ENCODE measurements around the gene GLB1L. TPM values are rescaled to one million over a fixed set of nuclear protein-coding genes. Genes with fewer than 3 reads are reported as not detected.

GLB1L gene
- total and polyA plus RNA-seq, 3 experiments from 2014 or later, result 0.99 to 3.5 (median 2.6) TPM

- peak; percentile 99 to 100 (median 99) for DNase-seq
- Mint-ChIP-seq H3K4me1 (peaks cover 31 to 54% (median 41%) of the 10 kb centered on the region in 3 donors), H3K27ac (peak within 1 kb of the TSS; percentile 97 to 100 (median 100)), H3K27me3 (no peaks in the 10 kb centered on the region), H3K9me3 (no peaks in the 10 kb centered on the region), H3K36me3 (peaks cover 8 to 47% (median 12%) of the 10 kb centered on the region in 3 donors), H3K4me3 (peak within 1 kb of the TSS; percentile 89 to 98 (median 93))
- CTCF ChIA-PET, result interaction anchor here (0.6 to 14.9 kb wide), 21 partner anchors 8 to 251 kb away, joined by 3 to 258 read pairs (median 4); partner anchors contain the start of genes ANKZF1, ATG9A, CNPPD1 and GLB1L
- POLR2A ChIA-PET, result interaction anchor here (0.6 to 4.4 kb wide), 21 partner anchors 9 to 755 kb away, joined by 3 to 57 read pairs (median 7); partner anchors contain the start of genes ABCB6, ANKZF1, ATG9A and CNPPD1
- H3K27ac ChIP-seq (ENCODE audit: low read depth, low read length), result peak within 1 kb of the TSS; percentile 99
- peaks cover 30% of the 10 kb centered on the region for H3K36me3 ChIP-seq (ENCODE audit: insufficient read depth, low read length)
- no peaks in the 10 kb centered on the region for H3K27me3 ChIP-seq (ENCODE audit: insufficient read depth, low read length, poor library complexity, severe bottlenecking)
- no peaks in the 10 kb centered on the region for H3K9me3 ChIP-seq (ENCODE audit: low read length)
- peaks cover 32% of the 10 kb centered on the region for H3K4me1 ChIP-seq (ENCODE audit: insufficient read depth, low read length)
- peak within 1 kb of the TSS; percentile 72 for H3K4me3 ChIP-seq (ENCODE audit: low read length)
These were observed 34.1 kb upstream of the GLB1L start, which contains the start of gene DNAJB2 for GRCh38 chr2:219279151-219279915. Gene DNAJB2 (plus strand): TSS chr2:219279366. CDS start chr2:219279834, 468 bp downstream.

- Histone ChIP-seq H3K4me3 (ENCODE audit: low read length) (peak overlapping the region; percentile 72), H3K9me3 (ENCODE audit: low read length) (no peaks in the 10 kb centered on the region), H3K27ac (ENCODE audit: low read depth, low read length) (peak overlapping the region; percentile 99), H3K4me1 (ENCODE audit: insufficient read depth, low read length) (peaks cover 32% of the 10 kb centered on the region), H3K36me3 (ENCODE audit: insufficient read depth, low read length) (peaks cover 27% of the 10 kb centered on the region), H3K27me3 (ENCODE audit: insufficient read depth, low read length, poor library complexity, severe bottlenecking) (no peaks in the 10 kb centered on the region)
- H3K36me3 Mint-ChIP-seq, result peaks cover 8 to 41% (median 9%) of the 10 kb centered on the region in 3 donors
- DNase-seq, result no peak
- POLR2A ChIA-PET, result interaction anchor here (0.6 to 4.4 kb wide), 21 partner anchors 8 to 993 kb away, joined by 3 to 57 read pairs (median 7); partner anchors contain the start of genes ABCB6, ANKZF1, ATG9A and CNPPD1
- H3K4me1 Mint-ChIP-seq, result peaks cover 31 to 52% (median 41%) of the 10 kb centered on the region in 3 donors
- H3K27ac Mint-ChIP-seq, result peak overlapping the region; percentile 97 to 100 (median 100)
- CTCF ChIA-PET, result interaction anchor here (0.6 to 14.9 kb wide), 21 partner anchors 9 to 252 kb away, joined by 3 to 258 read pairs (median 5); partner anchors contain the start of genes ABCB6, ANKZF1, ATG9A and CNPPD1
- H3K9me3 Mint-ChIP-seq, result no peaks in the 10 kb centered on the region
- no peaks in the 10 kb centered on the region for H3K27me3 Mint-ChIP-seq
- H3K4me3 Mint-ChIP-seq, result peak overlapping the region; percentile 87 to 97 (median 91)
These were observed 33.5 kb upstream of the GLB1L start for GRCh38 chr2:219278655-219279150.

GRCh38 chr2:219277703-219278654 lies 32.7 kb upstream of the GLB1L start:
- H3K27me3 ChIP-seq (ENCODE audit: insufficient read depth, low read length, poor library complexity, severe bottlenecking), result no peaks in the 10 kb centered on the region
- H3K36me3 Mint-ChIP-seq, result peaks cover 4 to 34% (median 8%) of the 10 kb centered on the region in 3 donors
- ChIA-PET POLR2A (interaction anchor here (0.6 to 4.4 kb wide), 16 partner anchors 7 to 992 kb away, joined by 3 to 57 read pairs (median 10); partner anchors contain the start of genes ABCB6, ANKZF1, ATG9A and CNPPD1), CTCF (interaction anchor here (0.9 to 14.9 kb wide), 27 partner anchors 9 to 252 kb away, joined by 3 to 258 read pairs (median 4); partner anchors contain the start of genes ABCB6, GLB1L, STK16 and TUBA4A)
- H3K27me3 Mint-ChIP-seq, result no peaks in the 10 kb centered on the region
- peak; percentile 59 to 80 (median 74) for DNase-seq
- H3K9me3 Mint-ChIP-seq, result no peaks in the 10 kb centered on the region
- peak overlapping the region; percentile 99 for H3K27ac ChIP-seq (ENCODE audit: low read depth, low read length)
- peaks cover 21% of the 10 kb centered on the region for H3K36me3 ChIP-seq (ENCODE audit: insufficient read depth, low read length)
- H3K4me3 ChIP-seq (ENCODE audit: low read length), result peak overlapping the region; percentile 72
- peak overlapping the region; percentile 43 to 97 (median 91) for H3K4me3 Mint-ChIP-seq
- peak overlapping the region; percentile 97 to 100 (median 100) for H3K27ac Mint-ChIP-seq
- peaks cover 30 to 48% (median 39%) of the 10 kb centered on the region in 3 donors for H3K4me1 Mint-ChIP-seq
- no peaks in the 10 kb centered on the region for H3K9me3 ChIP-seq (ENCODE audit: low read length)
- peaks cover 32% of the 10 kb centered on the region for H3K4me1 ChIP-seq (ENCODE audit: insufficient read depth, low read length)

GRCh38 chr2:219274361-219274921 lies 29.2 kb upstream of the GLB1L start:
- Histone ChIP-seq H3K27me3 (ENCODE audit: insufficient read depth, low read length, poor library complexity, severe bottlenecking) (no peaks in the 10 kb centered on the region), H3K36me3 (ENCODE audit: insufficient read depth, low read length) (no peaks in the 10 kb centered on the region), H3K9me3 (ENCODE audit: low read length) (no peaks in the 10 kb centered on the region), H3K4me1 (ENCODE audit: insufficient read depth, low read length) (peaks cover 17% of the 10 kb centered on the region), H3K4me3 (ENCODE audit: low read length) (no peak overlapping the region), H3K27ac (ENCODE audit: low read depth, low read length) (no peak overlapping the region)
- Mint-ChIP-seq H3K27me3 (no peaks in the 10 kb centered on the region), H3K36me3 (no peaks in the 10 kb centered on the region), H3K9me3 (no peaks in the 10 kb centered on the region), H3K27ac (no peak overlapping the region), H3K4me3 (no peak overlapping the region), H3K4me1 (peaks cover 18 to 21% (median 21%) of the 10 kb centered on the region in 3 donors)
- POLR2A ChIA-PET, result interaction anchor here (0.5 to 1.1 kb wide), 2 partner anchors 27 to 676 kb away, joined by 3 read pairs; no protein-coding TSS in a partner anchor
- DNase-seq, result no peak
- CTCF ChIA-PET, result interaction anchor here (1.0 to 14.9 kb wide), 4 partner anchors 18 to 103 kb away, joined by 3 to 258 read pairs (median 70); partner anchors contain the start of genes TUBA4A and TUBA4B

GRCh38 chr2:219273937-219274336 lies 28.7 kb upstream of the GLB1L start:
- H3K9me3 ChIP-seq (ENCODE audit: low read length), result no peaks in the 10 kb centered on the region
- H3K36me3 ChIP-seq (ENCODE audit: insufficient read depth, low read length), result no peaks in the 10 kb centered on the region
- H3K36me3 Mint-ChIP-seq, result no peaks in the 10 kb centered on the region
- no peaks in the 10 kb centered on the region for H3K27me3 ChIP-seq (ENCODE audit: insufficient read depth, low read length, poor library complexity, severe bottlenecking)
- ChIA-PET CTCF (interaction anchor here (1.0 to 14.9 kb wide), 3 partner anchors 19 to 103 kb away, joined by 3 to 258 read pairs (median 136); partner anchors contain the start of genes TUBA4A and TUBA4B), POLR2A (interaction anchor here (0.5 to 1.1 kb wide), 2 partner anchors 26 to 676 kb away, joined by 3 read pairs; no protein-coding TSS in a partner anchor)
- H3K9me3 Mint-ChIP-seq, result no peaks in the 10 kb centered on the region
- H3K27ac Mint-ChIP-seq, result peak overlapping the region in 1 of 8 donors; percentile 9
- H3K4me1 ChIP-seq (ENCODE audit: insufficient read depth, low read length), result peaks cover 17% of the 10 kb centered on the region
- H3K4me3 ChIP-seq (ENCODE audit: low read length), result no peak overlapping the region
- peaks cover 16 to 20% (median 19%) of the 10 kb centered on the region in 3 donors for H3K4me1 Mint-ChIP-seq
- H3K27me3 Mint-ChIP-seq, result no peaks in the 10 kb centered on the region
- no peak overlapping the region for H3K4me3 Mint-ChIP-seq
- DNase-seq, result no peak
- H3K27ac ChIP-seq (ENCODE audit: low read depth, low read length), result no peak overlapping the region

- Mint-ChIP-seq H3K9me3 (no peaks in the 10 kb centered on the region), H3K27me3 (no peaks in the 10 kb centered on the region), H3K27ac (no peak overlapping the region), H3K4me3 (no peak overlapping the region), H3K4me1 (peaks cover 7 to 10% (median 10%) of the 10 kb centered on the region in 3 donors), H3K36me3 (no peaks in the 10 kb centered on the region)
- H3K9me3 ChIP-seq (ENCODE audit: low read length), result no peaks in the 10 kb centered on the region
- ChIA-PET POLR2A (no interaction called here), CTCF (interaction anchor here (14.9 kb wide), 1 partner anchor 20 kb away, joined by 258 read pairs; no protein-coding TSS in a partner anchor)
- H3K4me1 ChIP-seq (ENCODE audit: insufficient read depth, low read length), result peaks cover 8% of the 10 kb centered on the region
- H3K27ac ChIP-seq (ENCODE audit: low read depth, low read length), result no peak overlapping the region
- H3K27me3 ChIP-seq (ENCODE audit: insufficient read depth, low read length, poor library complexity, severe bottlenecking), result no peaks in the 10 kb centered on the region
- H3K36me3 ChIP-seq (ENCODE audit: insufficient read depth, low read length), result no peaks in the 10 kb centered on the region
- DNase-seq, result no peak
- H3K4me3 ChIP-seq (ENCODE audit: low read length), result no peak overlapping the region
These were observed 27.8 kb upstream of the GLB1L start for GRCh38 chr2:219272995-219273394.

Data from CD8-positive, alpha-beta memory T cell (primary cell).